H1 (cell line): ENCODE results near the gene DMBX1. TPM values are rescaled to one million over a fixed set of nuclear protein-coding genes. Genes with fewer than 3 reads are reported as not detected.

ENCODE experiments used
- CTCF ChIA-PET: fragments of 300-600 bp; sonication (Branson Sonifier 250); formaldehyde crosslinking; loops from one replicate; lab custom pipeline; 2021; ENCODE audit not compliant: partially characterized antibody; lab: Charles Lee
- POLR2A ChIA-PET: fragments of 300-600 bp; sonication (Branson Sonifier 250); formaldehyde crosslinking; loops from one replicate; lab custom pipeline; 2021; ENCODE audit warnings: inconsistent platforms; ENCODE audit not compliant: partially characterized antibody; lab: Charles Lee
- DNase-seq, 2 experiments: peaks; one replicate each; pipeline versions ENCODE4 v3.0.0 to v3.0.0-alpha.2; 2010 to 2022; ENCODE audit warnings: low spot score in 2 of 2, low read depth in 1 of 2, mixed read lengths in 1 of 2
- FAIRE-seq: peaks from 2 replicates; lab custom pipeline; 2011; peaks lifted over from hg19 to GRCh38; lab: Jason Lieb, UNC
- H2AFZ ChIP-seq: 2 replicates; pipeline ENCODE4 v1.8.1; 2012; ENCODE audit warnings: low read length, inconsistent platforms
- H2AK5ac ChIP-seq: 2 replicates; pipeline ENCODE4 v1.6.1; 2013; ENCODE audit warnings: low read depth, low read length
- H2BK120ac ChIP-seq: replicated peaks from 2 replicates; pipeline ENCODE3; 2013; ENCODE audit warnings: low read depth, low read length, inconsistent platforms
- H2BK12ac ChIP-seq: 2 replicates; pipeline ENCODE4 v1.6.1; 2013; ENCODE audit warnings: low read depth, low read length
- H2BK15ac ChIP-seq: 2 replicates; pipeline ENCODE4 v1.6.1; 2013; ENCODE audit warnings: low read length
- H2BK20ac ChIP-seq: 2 replicates; pipeline ENCODE4 v1.6.1; 2013; ENCODE audit warnings: low read length
- H2BK5ac ChIP-seq: 2 replicates; pipeline ENCODE4 v1.6.1; 2013; ENCODE audit warnings: low read depth, low read length
- H3K14ac ChIP-seq: 2 replicates; pipeline ENCODE4 v1.6.1; 2013; ENCODE audit warnings: inconsistent platforms; ENCODE audit not compliant: insufficient read length
- H3K18ac ChIP-seq: 2 replicates; pipeline ENCODE4 v1.6.1; 2013; ENCODE audit warnings: low read length; ENCODE audit errors: extremely low read depth
- H3K23ac ChIP-seq: 2 replicates; pipeline ENCODE4 v1.6.1; 2013; ENCODE audit warnings: inconsistent platforms; ENCODE audit not compliant: insufficient read length
- H3K23me2 ChIP-seq: 2 replicates; pipeline ENCODE4 v1.6.1; 2013; ENCODE audit warnings: low read depth, low read length
- H3K27ac ChIP-seq: 2 replicates; pipeline ENCODE4 v1.6.1; 2011; ENCODE audit warnings: low read depth, low read length, inconsistent platforms
- H3K27me3 ChIP-seq, 4 experiments: replicated peaks in 1 of 4; 1 replicate in 1 of 4; 2 replicates in 3 of 4; pipeline versions ENCODE4 v1.6.1 to v1.8.1; 2011 to 2013; ENCODE audit warnings: low read length in 3 of 4, mild to moderate bottlenecking in 3 of 4, inconsistent platforms in 2 of 4, mixed read lengths in 2 of 4, moderate library complexity in 1 of 4; ENCODE audit not compliant: control insufficient read depth in 3 of 4, insufficient read depth in 3 of 4; ENCODE audit errors: extremely low read depth in 1 of 4
- H3K36me3 ChIP-seq, 4 experiments: 2 replicates each; pipeline versions ENCODE4 v1.6.1 to v1.8.1; 2011 to 2013; ENCODE audit warnings: mild to moderate bottlenecking in 4 of 4, low read length in 3 of 4, moderate library complexity in 2 of 4, control low read depth in 1 of 4, inconsistent platforms in 1 of 4; ENCODE audit not compliant: insufficient read depth in 4 of 4, control insufficient read depth in 2 of 4
- H3K4ac ChIP-seq: replicated peaks from 2 replicates; pipeline ENCODE3; 2013; ENCODE audit warnings: low read length, low read depth, mixed read lengths, inconsistent platforms; ENCODE audit not compliant: insufficient read length
- H3K4me1 ChIP-seq, 4 experiments: replicated peaks in 1 of 4; 1 replicate in 1 of 4; 2 replicates in 3 of 4; pipeline versions ENCODE4 v1.6.1 to v1.8.1; 2011 to 2013; ENCODE audit warnings: low read length in 3 of 4, inconsistent platforms in 2 of 4, mixed read lengths in 1 of 4; ENCODE audit not compliant: insufficient read depth in 4 of 4, control insufficient read depth in 3 of 4
- H3K4me2 ChIP-seq, 2 experiments: 2 replicates each; pipeline versions ENCODE4 v1.6.1 to v1.8.1; 2011 to 2013; ENCODE audit warnings: low read depth in 2 of 2, low read length in 2 of 2, control low read depth in 1 of 2, inconsistent platforms in 1 of 2, mild to moderate bottlenecking in 1 of 2; ENCODE audit not compliant: insufficient read depth in 1 of 2
- H3K4me3 ChIP-seq, 4 experiments: fragments of 200-600, 300-600 bp in 1 of 4; sonication (generic), shearing (Covaris generic), sonication (Bioruptor Twin) in 1 of 4; 2 replicates each; pipeline versions ENCODE4 v1.5.1 to v1.8.1; 2011 to 2016; ENCODE audit warnings: low read length in 4 of 4, low read depth in 3 of 4, control low read depth in 2 of 4, inconsistent platforms in 2 of 4, mild to moderate bottlenecking in 2 of 4, mixed read lengths in 1 of 4, moderate library complexity in 1 of 4; ENCODE audit not compliant: insufficient read depth in 2 of 4; ENCODE audit errors: extremely low read depth in 1 of 4
- H3K56ac ChIP-seq: replicated peaks from 2 replicates; pipeline ENCODE3; 2013; ENCODE audit warnings: low read depth, mild to moderate bottlenecking, mixed read lengths, low read length, inconsistent platforms; ENCODE audit not compliant: insufficient read length
- H3K79me1 ChIP-seq: 2 replicates; pipeline ENCODE4 v1.6.1; 2013; ENCODE audit warnings: low read depth, low read length, control low read depth
- H3K79me2 ChIP-seq, 2 experiments: 2 replicates each; pipeline versions ENCODE4 v1.6.1 to v1.8.1; 2012 to 2013; ENCODE audit warnings: low read length in 2 of 2, mild to moderate bottlenecking in 2 of 2, inconsistent platforms in 1 of 2; ENCODE audit not compliant: insufficient read depth in 2 of 2, control insufficient read depth in 1 of 2
- H3K9ac ChIP-seq, 4 experiments: replicated peaks in 1 of 4; 1 replicate in 1 of 4; 2 replicates in 3 of 4; pipeline versions ENCODE4 v1.6.1 to v1.8.1; 2011 to 2013; ENCODE audit warnings: low read depth in 3 of 4, low read length in 3 of 4, control low read depth in 2 of 4, mild to moderate bottlenecking in 2 of 4, moderate library complexity in 2 of 4, inconsistent platforms in 1 of 4; ENCODE audit errors: extremely low read depth in 1 of 4
- H3K9me3 ChIP-seq, 2 experiments: 2 replicates each; pipeline versions ENCODE4 v1.6.1 to v1.8.1; 2012 to 2013; ENCODE audit warnings: mild to moderate bottlenecking in 2 of 2, moderate library complexity in 2 of 2, control low read depth in 1 of 2, inconsistent platforms in 1 of 2, low read depth in 1 of 2, low read length in 1 of 2, mixed read lengths in 1 of 2; ENCODE audit not compliant: insufficient read depth in 2 of 2
- H4K20me1 ChIP-seq, 2 experiments: replicated peaks in 1 of 2; 2 replicates each; pipeline versions ENCODE3 to v1.8.1; 2011 to 2013; ENCODE audit warnings: inconsistent platforms in 2 of 2, low read length in 2 of 2, mild to moderate bottlenecking in 1 of 2; ENCODE audit not compliant: insufficient read depth in 2 of 2, control insufficient read depth in 1 of 2
- H4K5ac ChIP-seq: 2 replicates; pipeline ENCODE4 v1.6.1; 2013; ENCODE audit warnings: low read length, low read depth, mixed read lengths, inconsistent platforms; ENCODE audit not compliant: insufficient read length
- H4K8ac ChIP-seq: 2 replicates; pipeline ENCODE4 v1.8.0; 2013; ENCODE audit warnings: mild to moderate bottlenecking, moderate library complexity, low read length, inconsistent platforms; ENCODE audit not compliant: insufficient read depth; ENCODE audit errors: extremely low read depth
- H4K91ac ChIP-seq: replicated peaks from 2 replicates; pipeline ENCODE3; 2013; ENCODE audit warnings: low read length, mixed read lengths, inconsistent platforms; ENCODE audit not compliant: insufficient read length
- CBX5 ChIP-seq: fragments of 300-800, 300-1000 bp; sonication (generic); IDR thresholded peaks from 2 replicates; pipeline ENCODE4 v1.7.1; 2016; ENCODE audit warnings: antibody characterized with exemption, low read length, low read depth
- EZH2 ChIP-seq: fragments of 200-600 bp; sonication (generic); IDR thresholded peaks from 2 replicates; pipeline ENCODE4 v1.7.1; 2012; ENCODE audit warnings: low read depth, mild to moderate bottlenecking, moderate library complexity, low read length, inconsistent platforms; ENCODE audit not compliant: severe bottlenecking
- MAFK ChIP-seq: IDR thresholded peaks from 2 replicates; pipeline ENCODE4 v1.6.1; 2012; ENCODE audit warnings: low read depth, mild to moderate bottlenecking, improper control_type of control experiment, low read length
- NANOG ChIP-seq: IDR thresholded peaks from 2 replicates; pipeline ENCODE4 v1.6.1; 2011; ENCODE audit warnings: low read length, low read depth, mild to moderate bottlenecking, inconsistent platforms; ENCODE audit not compliant: insufficient read depth, poor library complexity, severe bottlenecking
- PHF8 ChIP-seq: fragments of 200-600 bp; sonication (generic); conservative IDR thresholded peaks from 2 replicates; pipeline ENCODE4 v1.7.1; 2012; ENCODE audit warnings: low read depth, mild to moderate bottlenecking, inconsistent platforms, low read length, moderate library complexity
- RAD21 ChIP-seq, 2 experiments: IDR thresholded peaks in 1 of 2; conservative IDR thresholded peaks in 1 of 2; 2 replicates each; pipeline ENCODE4 v1.6.1; 2011; ENCODE audit warnings: low read depth in 2 of 2, low read length in 2 of 2, improper control_type of control experiment in 1 of 2, inconsistent platforms in 1 of 2, mild to moderate bottlenecking in 1 of 2, moderate library complexity in 1 of 2
- RBBP5 ChIP-seq: IDR thresholded peaks from 2 replicates; pipeline ENCODE4 v1.7.1; 2012; ENCODE audit warnings: low read depth, mild to moderate bottlenecking, inconsistent platforms, low read length, moderate library complexity, borderline replicate concordance
- SP4 ChIP-seq: IDR thresholded peaks from 2 replicates; pipeline ENCODE4 v1.6.1; 2012; ENCODE audit warnings: low read length, inconsistent platforms
- SUZ12 ChIP-seq: fragments of 200-600 bp; sonication (generic); IDR thresholded peaks from 2 replicates; pipeline ENCODE4 v1.6.1; 2012; ENCODE audit warnings: mild to moderate bottlenecking, inconsistent platforms, low read length, moderate library complexity, mixed read lengths
- TEAD4 ChIP-seq: IDR thresholded peaks from 2 replicates; pipeline ENCODE4 v1.6.1; 2012; ENCODE audit warnings: low read depth, low read length, inconsistent platforms, mixed read lengths
- USF2 ChIP-seq: IDR thresholded peaks from 2 replicates; pipeline ENCODE4 v1.6.1; 2011; ENCODE audit warnings: low read length, improper control_type of control experiment
- WGBS, 2 experiments: shearing (Covaris generic) in 1 of 2; methylation state at CpG; one replicate each; pipeline versions ENCODE4 v1.1.6 to v1.1.7; 2013 to 2015; ENCODE audit warnings: low lambda C conversion rate in 2 of 2, mixed read lengths in 2 of 2, inconsistent platforms in 1 of 2, low coverage in 1 of 2, missing lambda C conversion rate in 1 of 2; ENCODE audit not compliant: insufficient replicate concordance in 2 of 2, insufficient coverage in 1 of 2, insufficient read length in 1 of 2; ENCODE audit errors: extremely low coverage in 1 of 2, missing lambda C conversion rate in 1 of 2; 5-methylcytosine and 5-hydroxymethylcytosine counted together
- polyA plus RNA-seq, 7 experiments: library from polyadenylated mRNA; depleted of rRNA in 3 of 7; stranded (reverse) in 5 of 7; unstranded in 2 of 7; fragments of >200 nt in 5 of 7; fragments of 200-250 nt in 2 of 7; gene quantifications; 1 replicate in 5 of 7; 2 replicates in 1 of 7; 4 replicates in 1 of 7; pipeline versions ENCODE4 v1.2.1 to v1.2.3, GENCODE V29; 2011 to 2013; ENCODE audit warnings: missing spikeins in 2 of 7, mixed read lengths in 2 of 7
- total RNA-seq: library from RNA; stranded (reverse); fragmentation: NEBNext Ultra II Directional; extraction: Animal tissue kit (Norgen Biotek cat#: 25700); gene quantifications from 2 replicates; pipeline ENCODE4 v1.2.1, GENCODE V29; 2021

Gene DMBX1
- total and polyA plus RNA-seq, 2 of the 8 experiments (the other 6 are each of a cell fraction or from before 2014, with no cell fraction given), result 0.23 to 0.30 TPM

DNA sequence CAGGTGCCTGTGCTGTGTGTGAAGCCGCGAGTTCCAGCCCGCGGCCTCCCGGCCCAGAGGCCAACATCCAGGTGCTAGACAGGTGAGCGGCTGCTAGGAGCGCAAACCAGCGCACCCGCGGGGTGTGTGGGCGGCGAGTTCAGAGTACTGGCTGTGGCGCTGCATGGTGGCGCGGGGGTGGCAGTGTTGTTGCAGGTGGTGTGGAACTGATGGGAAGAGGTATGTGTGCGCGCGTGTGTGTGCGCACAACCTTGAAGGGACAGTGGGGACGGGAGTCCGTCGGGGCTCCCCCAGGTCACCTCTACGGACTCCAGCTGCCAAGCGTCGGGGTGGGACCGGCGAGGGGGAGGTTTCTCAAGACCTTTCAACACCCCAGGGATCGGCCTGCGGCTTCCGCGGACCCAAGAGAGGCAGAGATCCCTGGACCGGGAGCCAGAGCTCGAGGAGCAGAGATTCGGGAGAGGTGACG lies 433 bp upstream of the DMBX1 start:
- H3K79me2 ChIP-seq, result no peaks in the 10 kb centered on the region
- H4K91ac ChIP-seq, result no peak overlapping the region
- H3K23me2 ChIP-seq, result peaks cover 17% of the 10 kb centered on the region; the same call in 1 of the 2 replicates
- ChIA-PET CTCF (interaction anchor here (1.2 to 35.6 kb wide), 11 partner anchors 9 to 87 kb away, joined by 3 to 1068 read pairs (median 16); a partner anchor contains a TSS), POLR2A (interaction anchor here (0.9 to 2.5 kb wide), 4 partner anchors 9 to 38 kb away, joined by 3 to 9 read pairs (median 5); no protein-coding TSS in a partner anchor)
- no peak overlapping the region for H3K9ac ChIP-seq
- H3K14ac ChIP-seq, result no peak overlapping the region
- peaks cover 14 to 49% (median 42%) of the 10 kb centered on the region in 4 experiments for H3K4me1 ChIP-seq
- no peak overlapping the region for H3K56ac ChIP-seq
- H3K79me1 ChIP-seq, result no peaks in the 10 kb centered on the region
- H2BK5ac ChIP-seq, result no peak overlapping the region
- H3K23ac ChIP-seq, result no peak overlapping the region
- H2BK120ac ChIP-seq, result no peak overlapping the region
- FAIRE-seq (no peak), DNase-seq (no peak)
- peak overlapping the region; percentile 61; the same call in 1 of the 2 replicates for H4K8ac ChIP-seq
- peak overlapping the region; percentile 88; the same call in 1 of the 2 replicates for H2BK15ac ChIP-seq
- WGBS, 2 experiments, result 4% methylated on average over 29 of the region's 35 CpGs; no CpG with 5 or more reads in 1 of the 2 experiments
- H3K4ac ChIP-seq, result no peak overlapping the region
- H3K18ac ChIP-seq, result peak overlapping the region; percentile 75
- H3K4me3 ChIP-seq, result peak overlapping the region; percentile 22 to 64 (median 44); a peak in 7 of 8 replicates
- H3K9me3 ChIP-seq, result no peaks in the 10 kb centered on the region
- no peaks in the 10 kb centered on the region; a peak in 1 of 8 replicates for H3K36me3 ChIP-seq
- no peak overlapping the region for H3K27ac ChIP-seq
- peaks cover 89 to 100% (median 99%) of the 10 kb centered on the region in 4 experiments for H3K27me3 ChIP-seq
- no peak overlapping the region for H4K5ac ChIP-seq
- no peak overlapping the region for H2BK12ac ChIP-seq
- no peak overlapping the region for H2BK20ac ChIP-seq
- H2AK5ac ChIP-seq, result 0 out of 2 replicates have a peak overlapping the region, but pooled peaks have one; percentile 68
- H2AFZ ChIP-seq, result no peak overlapping the region
- peaks cover 5 to 26% of the 10 kb centered on the region in 2 experiments for H4K20me1 ChIP-seq
- peak overlapping the region; percentile 81 to 88 for H3K4me2 ChIP-seq
- TF ChIP-seq SP4 (no peak), TEAD4 (no peak), SUZ12 (peak; percentile 97), EZH2 (peak; percentile 99), RBBP5 (no peak), CBX5 (no peak), RAD21 (IDR thresholded peaks at IDR 0.05 in 1 of 2, conservative IDR thresholded peaks at IDR 0.05 in 1 of 2; ENCODE audit: low read depth in 2 of 2, low read length in 2 of 2) (no peak), NANOG (no peak), MAFK (no peak), USF2 (no peak), PHF8 (no peak)
